Right atrium auricular region (tissue), 2 donors: ENCODE data around the gene CDC42SE2. TPM values are rescaled to one million over a fixed set of nuclear protein-coding genes. Genes with fewer than 3 reads are reported as not detected.
A peak's percentile ranks its signal among the peaks of the same experiment; 100 is the strongest.

Experiments used
- DNase-seq: peaks from one replicate; pipeline ENCODE4 v3.0.0-alpha.2; 2019; ENCODE audit warnings: low spot score
- H3K27ac ChIP-seq, 2 donors: fragments of 200-600 bp; sonication (generic); 1 replicate in 1 of 2; 2 replicates in 1 of 2; pipeline ENCODE4 v1.5.1; 2016 to 2019
- H3K27me3 ChIP-seq, 2 donors: fragments of 200-600 bp; sonication (generic); one replicate each; pipeline versions ENCODE4 v1.5.1 to v1.6.0; 2017 to 2019
- H3K36me3 ChIP-seq: fragments of 200-600 bp; sonication (generic); one replicate; pipeline ENCODE4 v1.5.1; 2016
- H3K4me1 ChIP-seq, 2 donors: fragments of 200-600 bp; sonication (generic); one replicate each; pipeline versions ENCODE4 v1.5.1 to v1.6.0; 2017 to 2019
- H3K4me3 ChIP-seq, 2 donors: fragments of 200-600 bp; sonication (generic); 1 replicate in 1 of 2; 2 replicates in 1 of 2; pipeline ENCODE4 v1.5.1; 2017 to 2019; ENCODE audit warnings: mild to moderate bottlenecking in 1 of 2, moderate library complexity in 1 of 2
- H3K9me3 ChIP-seq, 2 donors: fragments of 200-600 bp; sonication (generic); one replicate each; pipeline ENCODE4 v1.5.1; 2019
- total RNA-seq, 2 donors: library from RNA; depleted of rRNA; stranded (reverse); fragments of >200 nt; gene quantifications; one replicate each; pipeline ENCODE4 v1.1.0, GENCODE V29; 2016
- TF ChIP-seq, protein P1 (sequence below), 2 donors: fragments of 200-600 bp; sonication (generic); IDR thresholded peaks; one replicate each; pipeline ENCODE4 v1.5.1; 2019; ENCODE audit warnings: antibody characterized with exemption in 2 of 2

Gene CDC42SE2
- total RNA-seq, 2 donors from 2014 or later = 13.5 to 15.0 TPM

DNA sequence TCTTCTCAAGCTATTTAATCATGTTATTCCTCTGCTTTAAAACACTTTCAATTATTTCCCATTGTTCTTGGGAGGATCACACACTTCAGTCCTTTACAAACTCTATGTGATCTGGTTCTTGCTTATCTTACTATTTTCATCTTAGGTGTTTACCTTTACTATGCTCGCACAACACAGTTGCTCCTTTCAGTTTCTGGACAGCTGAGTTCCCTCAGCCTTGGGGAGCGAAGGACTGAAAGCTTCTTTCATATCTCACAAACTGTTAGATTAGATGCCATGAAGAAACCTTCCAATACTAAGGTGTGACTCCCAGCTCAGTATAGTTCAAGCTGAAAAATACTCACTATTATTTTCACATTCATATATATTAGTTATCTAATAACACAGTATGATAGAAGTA is 117.9 kb downstream of the CDC42SE2 start:
- no peaks in the 10 kb centered on the region for H3K27me3 ChIP-seq
- H3K4me3 ChIP-seq = no peak overlapping the region
- peaks cover 0 to 33% of the 10 kb centered on the region in 2 donors for H3K4me1 ChIP-seq
- H3K9me3 ChIP-seq = no peaks in the 10 kb centered on the region
- no peak overlapping the region for H3K27ac ChIP-seq
- no peaks in the 10 kb centered on the region for H3K36me3 ChIP-seq
- TF ChIP-seq, protein P1, sequence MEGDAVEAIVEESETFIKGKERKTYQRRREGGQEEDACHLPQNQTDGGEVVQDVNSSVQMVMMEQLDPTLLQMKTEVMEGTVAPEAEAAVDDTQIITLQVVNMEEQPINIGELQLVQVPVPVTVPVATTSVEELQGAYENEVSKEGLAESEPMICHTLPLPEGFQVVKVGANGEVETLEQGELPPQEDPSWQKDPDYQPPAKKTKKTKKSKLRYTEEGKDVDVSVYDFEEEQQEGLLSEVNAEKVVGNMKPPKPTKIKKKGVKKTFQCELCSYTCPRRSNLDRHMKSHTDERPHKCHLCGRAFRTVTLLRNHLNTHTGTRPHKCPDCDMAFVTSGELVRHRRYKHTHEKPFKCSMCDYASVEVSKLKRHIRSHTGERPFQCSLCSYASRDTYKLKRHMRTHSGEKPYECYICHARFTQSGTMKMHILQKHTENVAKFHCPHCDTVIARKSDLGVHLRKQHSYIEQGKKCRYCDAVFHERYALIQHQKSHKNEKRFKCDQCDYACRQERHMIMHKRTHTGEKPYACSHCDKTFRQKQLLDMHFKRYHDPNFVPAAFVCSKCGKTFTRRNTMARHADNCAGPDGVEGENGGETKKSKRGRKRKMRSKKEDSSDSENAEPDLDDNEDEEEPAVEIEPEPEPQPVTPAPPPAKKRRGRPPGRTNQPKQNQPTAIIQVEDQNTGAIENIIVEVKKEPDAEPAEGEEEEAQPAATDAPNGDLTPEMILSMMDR (IDR thresholded peaks at IDR 0.05) = no peak
- DNase-seq = no peak

DNA sequence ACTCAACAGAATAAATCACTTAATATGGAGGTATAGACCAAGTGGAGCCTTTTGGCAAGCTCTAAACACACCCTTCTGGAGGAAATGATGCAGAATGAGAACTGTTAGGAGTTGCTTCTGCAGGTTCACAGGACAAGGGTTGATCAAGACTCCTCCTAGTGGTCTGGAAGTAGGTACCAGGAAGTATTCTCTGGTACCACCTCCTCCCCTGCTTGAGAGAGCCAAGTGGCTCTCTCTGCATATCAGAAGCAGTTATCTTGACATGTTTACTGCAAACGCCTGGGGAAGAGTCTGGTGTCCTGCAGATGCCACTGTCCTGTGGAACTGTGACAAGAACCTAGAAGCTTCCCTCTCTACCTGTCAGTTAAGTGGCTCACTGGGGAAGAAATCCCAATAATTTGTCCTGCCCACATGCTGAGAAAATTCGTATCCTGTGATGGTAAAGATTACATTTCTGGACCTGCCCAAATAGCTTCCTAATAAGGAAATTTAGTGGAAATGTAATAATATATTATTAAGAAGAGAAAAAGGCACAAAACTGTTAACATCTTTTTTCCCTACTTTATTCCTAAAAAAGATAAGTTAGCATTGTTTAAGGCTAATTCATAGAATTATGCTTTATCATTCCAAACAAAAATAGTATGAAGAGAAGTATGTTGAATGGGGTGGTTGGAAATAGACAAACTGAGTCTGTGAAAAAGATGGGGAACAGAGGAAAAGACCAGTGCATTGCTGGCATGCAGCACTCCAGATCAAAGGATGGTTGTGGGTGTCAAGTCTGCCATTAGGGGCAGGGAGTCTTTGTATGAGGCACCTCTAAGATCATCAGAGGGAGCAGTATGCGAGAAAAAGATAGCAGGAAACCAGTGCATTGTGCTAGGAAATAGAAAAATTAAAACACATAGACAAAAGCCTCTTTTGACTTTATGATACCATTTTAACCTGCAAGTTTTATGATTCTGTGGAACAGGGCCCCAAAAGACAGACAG is 118.8 kb downstream of the CDC42SE2 start:
- Histone ChIP-seq H3K27ac (no peak overlapping the region), H3K4me3 (no peak overlapping the region), H3K4me1 (peaks cover 0 to 33% of the 10 kb centered on the region in 2 donors), H3K9me3 (no peaks in the 10 kb centered on the region), H3K27me3 (no peaks in the 10 kb centered on the region), H3K36me3 (no peaks in the 10 kb centered on the region)
- TF ChIP-seq, protein P1 (IDR thresholded peaks at IDR 0.05) = peak in 1 of 2 donors; percentile 40
- no peak for DNase-seq

DNA sequence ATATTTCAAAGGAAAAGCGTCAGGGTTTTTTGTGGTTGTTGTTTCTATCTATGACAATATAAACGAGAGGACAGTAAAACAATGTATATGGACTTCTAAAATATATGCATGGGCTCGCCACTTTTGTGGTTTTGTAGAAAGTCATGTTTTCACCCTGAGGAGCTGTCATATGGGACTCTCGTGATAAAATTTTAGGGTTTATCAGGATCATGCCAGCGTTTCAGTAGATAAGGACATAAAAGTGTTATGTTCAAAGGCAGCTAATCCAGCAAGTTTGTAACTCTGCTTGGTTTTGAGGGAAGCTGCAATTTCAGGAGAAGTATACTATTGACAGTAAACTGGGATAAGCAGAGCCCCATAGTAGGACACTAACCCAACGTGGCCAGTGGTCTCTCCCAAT is 120.3 kb downstream of the CDC42SE2 start:
- H3K27me3 ChIP-seq = no peaks in the 10 kb centered on the region
- DNase-seq = no peak
- no peak overlapping the region for H3K4me3 ChIP-seq
- no peaks in the 10 kb centered on the region for H3K9me3 ChIP-seq
- no peak overlapping the region for H3K27ac ChIP-seq
- no peaks in the 10 kb centered on the region for H3K36me3 ChIP-seq
- peaks cover 0 to 28% of the 10 kb centered on the region in 2 donors for H3K4me1 ChIP-seq
- TF ChIP-seq, protein P1 (IDR thresholded peaks at IDR 0.05) = no peak

DNA sequence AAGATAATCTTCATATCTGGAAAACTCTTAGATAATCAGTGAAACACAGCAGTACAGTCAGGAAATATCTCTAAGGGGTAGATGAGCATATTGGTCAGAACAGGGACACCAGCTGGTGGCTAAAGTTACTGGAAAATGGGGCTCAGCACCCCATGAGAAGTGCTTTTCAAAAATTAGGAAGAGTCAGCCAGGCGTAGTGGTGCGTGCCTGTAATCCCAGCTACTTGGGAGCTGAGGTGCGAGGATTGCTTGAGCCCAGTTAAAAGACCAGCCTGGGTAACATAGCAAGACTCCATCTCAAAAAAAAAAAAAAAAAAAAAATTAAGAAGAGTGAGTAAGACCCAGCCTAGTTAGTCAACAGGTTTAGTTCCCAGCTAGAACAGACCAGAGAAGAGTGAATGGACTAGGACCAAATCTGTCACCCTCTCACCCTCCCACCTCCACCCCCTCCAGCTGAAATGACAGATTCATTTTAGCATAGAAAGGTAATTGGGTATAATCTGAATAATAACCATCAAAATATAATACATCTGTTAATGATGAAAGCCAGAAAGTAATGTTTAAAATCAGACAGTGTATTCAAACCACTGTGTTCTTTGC is 120.9 kb downstream of the CDC42SE2 start:
- Histone ChIP-seq H3K4me1 (peaks cover 0 to 22% of the 10 kb centered on the region in 2 donors), H3K4me3 (no peak overlapping the region)

DNA sequence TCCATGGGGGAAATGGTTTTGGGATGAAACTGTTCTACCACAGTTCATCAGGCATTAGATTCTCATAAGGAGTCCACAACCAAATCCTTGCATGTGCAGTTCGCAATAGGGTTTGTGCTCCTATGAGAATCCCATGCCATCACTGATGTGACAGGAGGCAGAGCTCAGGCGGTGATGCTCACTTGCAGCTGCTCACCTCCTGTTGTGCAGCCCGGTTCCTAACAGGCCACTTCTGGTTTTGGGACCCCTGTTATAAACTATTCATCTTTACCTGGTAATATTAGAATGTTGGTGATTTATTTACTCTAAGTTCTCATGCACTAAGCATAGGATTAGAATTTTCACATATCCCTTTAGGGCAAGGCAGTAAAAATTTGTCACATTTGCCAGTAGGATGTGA is 122.3 kb downstream of the CDC42SE2 start:
- H3K4me3 ChIP-seq = no peak overlapping the region
- H3K27ac ChIP-seq = no peak overlapping the region
- TF ChIP-seq, protein P1 (IDR thresholded peaks at IDR 0.05) = no peak
- H3K4me1 ChIP-seq = peaks cover 0 to 9% of the 10 kb centered on the region in 2 donors
- no peaks in the 10 kb centered on the region for H3K36me3 ChIP-seq
- no peak for DNase-seq
- no peaks in the 10 kb centered on the region for H3K9me3 ChIP-seq
- H3K27me3 ChIP-seq = no peaks in the 10 kb centered on the region

More for the DNA sequence above, 120.9 kb downstream of the CDC42SE2 start:
- no peak overlapping the region for H3K27ac ChIP-seq
- H3K36me3 ChIP-seq = no peaks in the 10 kb centered on the region
- TF ChIP-seq, protein P1 (IDR thresholded peaks at IDR 0.05) = no peak
- no peaks in the 10 kb centered on the region for H3K9me3 ChIP-seq
- DNase-seq = no peak
- H3K27me3 ChIP-seq = no peaks in the 10 kb centered on the region
